ES-I3 (cell line): ENCODE data around the gene SLAMF8.

Experiments used
- H3K36me3 ChIP-seq: 2 replicates; pipeline ENCODE4 v1.6.1; 2013; ENCODE audit warnings: mild to moderate bottlenecking, low read length, control low read depth, moderate library complexity; ENCODE audit not compliant: insufficient read depth
- H3K4me1 ChIP-seq: 2 replicates; pipeline ENCODE4 v1.6.1; 2013; ENCODE audit warnings: mild to moderate bottlenecking, control low read depth, low read length; ENCODE audit not compliant: insufficient read depth
- H3K9ac ChIP-seq: 2 replicates; pipeline ENCODE4 v1.6.1; 2013; ENCODE audit warnings: low read depth, mild to moderate bottlenecking, low read length, moderate library complexity
- H3K9me3 ChIP-seq: 2 replicates; pipeline ENCODE4 v1.6.1; 2013; ENCODE audit warnings: mild to moderate bottlenecking, low read length, moderate library complexity; ENCODE audit not compliant: control insufficient read depth, insufficient read depth

The SLAMF8 gene

DNA sequence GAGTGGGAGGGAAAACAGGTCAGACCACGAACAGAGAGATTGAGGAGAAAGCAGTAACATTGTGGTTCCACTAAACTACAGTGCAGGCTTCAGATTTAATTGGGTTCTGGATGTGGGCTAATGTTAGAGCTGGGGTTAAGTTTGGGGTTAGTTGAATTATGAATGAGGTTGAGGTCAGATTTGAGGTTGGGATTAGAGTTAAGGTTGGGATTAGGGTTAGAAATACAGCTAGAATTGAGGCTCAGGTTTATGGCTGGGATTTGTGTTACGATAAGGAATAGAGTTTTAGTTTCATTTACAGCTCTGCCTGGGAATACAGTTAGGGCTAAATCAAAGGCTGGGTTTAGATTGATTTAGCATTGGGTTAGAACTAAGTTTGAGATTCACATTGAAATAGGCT lies 37.6 kb downstream of the SLAMF8 start:
- Histone ChIP-seq H3K9me3 (no peaks in the 10 kb centered on the region), H3K36me3 (no peaks in the 10 kb centered on the region), H3K9ac (no peak overlapping the region), H3K4me1 (peaks cover 10% of the 10 kb centered on the region)

DNA sequence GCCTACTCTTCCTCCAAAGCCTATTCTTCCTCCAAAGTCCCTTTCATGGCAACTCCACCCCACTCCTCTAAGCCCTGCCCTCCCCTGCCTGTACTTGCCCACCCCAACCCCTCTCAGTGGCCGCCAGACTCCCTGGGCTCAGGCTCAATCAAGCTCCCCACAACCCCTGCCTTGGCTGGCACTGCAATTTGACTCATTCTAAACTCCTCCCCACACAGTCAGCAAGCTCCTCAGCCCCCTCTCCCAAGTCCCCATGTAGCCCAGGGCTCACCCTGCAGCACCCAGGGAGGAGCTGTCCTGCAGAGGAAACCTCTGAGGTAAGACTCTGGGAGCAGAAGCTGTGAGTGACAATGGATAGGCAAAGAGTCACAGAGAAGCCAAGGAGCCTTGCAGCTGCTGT lies 39.4 kb downstream of the SLAMF8 start:
- Histone ChIP-seq H3K4me1 (peaks cover 13% of the 10 kb centered on the region), H3K36me3 (no peaks in the 10 kb centered on the region), H3K9me3 (no peaks in the 10 kb centered on the region), H3K9ac (no peak overlapping the region)

DNA sequence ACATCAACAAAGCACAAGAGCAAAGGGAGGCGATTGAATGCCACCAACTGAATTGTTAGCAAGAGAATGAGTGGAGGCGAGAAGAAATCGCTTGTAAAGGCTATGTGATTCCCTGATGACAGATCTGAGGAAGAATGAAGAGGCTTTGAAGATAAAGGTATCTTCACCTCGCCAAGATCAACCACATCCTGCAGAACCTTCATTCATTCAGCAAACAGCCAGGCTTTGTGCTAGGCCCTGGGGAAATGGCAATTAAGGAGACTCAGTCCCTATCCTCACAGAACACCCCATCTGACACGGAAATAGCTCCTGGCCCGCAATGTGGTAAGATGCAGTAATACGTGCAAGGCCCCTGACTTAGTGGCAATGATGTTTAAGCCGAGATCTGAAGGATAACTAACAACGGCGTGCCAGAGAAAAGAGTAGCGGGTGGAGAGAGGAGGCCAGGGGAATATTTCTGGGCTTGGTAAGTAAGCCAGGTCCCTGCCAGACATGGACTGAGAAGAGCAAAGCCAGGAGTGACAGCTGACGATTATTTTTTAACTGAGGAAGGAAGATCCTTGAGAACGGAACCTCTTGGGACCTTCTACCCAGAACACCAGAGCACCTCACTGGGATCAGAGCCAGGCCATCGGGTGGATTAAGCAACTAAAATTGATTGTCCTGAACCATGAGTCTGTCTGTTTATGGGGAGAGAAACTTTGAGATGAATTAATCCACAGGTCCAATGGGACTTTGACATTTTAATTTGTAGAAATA lies 40.4 kb downstream of the SLAMF8 start:
- no peak overlapping the region for H3K9ac ChIP-seq

DNA sequence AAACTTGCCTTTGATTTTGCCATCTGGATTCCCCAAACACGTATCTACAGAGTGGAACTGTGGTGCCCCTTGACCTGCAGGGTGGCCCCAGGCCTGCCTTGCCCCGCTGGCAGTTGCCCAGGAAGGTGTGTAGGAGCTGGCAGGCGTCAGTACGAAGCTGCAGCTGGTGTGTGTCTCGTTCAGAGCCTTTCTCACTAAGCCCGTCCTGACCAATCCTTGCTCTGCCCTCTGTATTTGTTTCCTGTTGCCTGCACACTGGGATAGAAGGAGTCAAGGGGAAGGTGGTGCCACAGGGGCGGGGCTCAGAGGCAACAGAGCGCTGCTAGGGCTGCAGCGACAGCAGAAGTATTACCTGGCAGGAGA lies 41.0 kb downstream of the SLAMF8 start:
- no peaks in the 10 kb centered on the region for H3K36me3 ChIP-seq
- H3K9me3 ChIP-seq = no peaks in the 10 kb centered on the region
- no peak overlapping the region for H3K9ac ChIP-seq
- peaks cover 14% of the 10 kb centered on the region for H3K4me1 ChIP-seq

More for the DNA sequence above, 40.4 kb downstream of the SLAMF8 start:
- peaks cover 13% of the 10 kb centered on the region for H3K4me1 ChIP-seq
- H3K9me3 ChIP-seq = no peaks in the 10 kb centered on the region
- H3K36me3 ChIP-seq = no peaks in the 10 kb centered on the region

DNA sequence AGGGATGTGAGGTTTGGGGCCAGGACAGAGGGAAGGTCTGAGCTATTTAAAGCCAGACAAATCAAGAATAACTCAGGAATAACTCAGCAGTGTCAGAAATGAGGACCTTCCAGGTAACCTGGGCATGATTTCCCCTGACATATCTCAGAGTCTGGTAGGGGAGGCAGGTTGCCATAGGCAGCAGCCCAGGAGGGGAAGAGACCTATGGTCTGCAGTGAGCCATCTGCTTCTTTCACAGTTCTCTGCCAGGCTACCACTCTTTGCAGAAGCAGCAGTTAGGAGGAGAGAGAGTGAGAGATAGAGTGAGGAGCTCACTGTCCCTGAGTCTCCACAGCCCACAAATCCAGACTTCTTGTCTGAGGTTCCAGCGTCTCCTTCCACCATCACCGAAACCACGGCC lies 42.1 kb downstream of the SLAMF8 start:
- Histone ChIP-seq H3K9me3 (no peaks in the 10 kb centered on the region), H3K4me1 (peaks cover 18% of the 10 kb centered on the region), H3K36me3 (no peaks in the 10 kb centered on the region), H3K9ac (no peak overlapping the region)

DNA sequence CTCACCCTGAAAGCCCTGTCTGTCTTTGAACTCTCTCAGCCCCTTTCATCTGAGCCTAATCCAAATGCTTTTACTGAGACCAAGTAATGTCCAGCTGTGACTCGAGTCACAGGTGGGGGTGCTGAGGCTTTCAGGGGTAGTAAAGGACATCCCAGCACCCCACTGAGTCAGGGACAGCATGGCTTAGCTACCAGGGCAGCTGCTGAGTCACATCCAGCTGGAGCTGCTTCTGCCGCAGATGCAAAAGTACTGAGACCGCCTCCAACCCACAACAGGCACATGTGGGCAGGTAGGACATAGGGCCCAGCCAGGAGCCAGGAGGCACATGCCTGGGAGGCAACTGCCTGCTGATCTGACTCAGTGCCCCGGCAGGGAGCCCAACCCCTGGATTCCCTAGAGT lies 42.5 kb downstream of the SLAMF8 start:
- Histone ChIP-seq H3K9ac (no peak overlapping the region), H3K9me3 (no peaks in the 10 kb centered on the region), H3K4me1 (peaks cover 18% of the 10 kb centered on the region), H3K36me3 (no peaks in the 10 kb centered on the region)

DNA sequence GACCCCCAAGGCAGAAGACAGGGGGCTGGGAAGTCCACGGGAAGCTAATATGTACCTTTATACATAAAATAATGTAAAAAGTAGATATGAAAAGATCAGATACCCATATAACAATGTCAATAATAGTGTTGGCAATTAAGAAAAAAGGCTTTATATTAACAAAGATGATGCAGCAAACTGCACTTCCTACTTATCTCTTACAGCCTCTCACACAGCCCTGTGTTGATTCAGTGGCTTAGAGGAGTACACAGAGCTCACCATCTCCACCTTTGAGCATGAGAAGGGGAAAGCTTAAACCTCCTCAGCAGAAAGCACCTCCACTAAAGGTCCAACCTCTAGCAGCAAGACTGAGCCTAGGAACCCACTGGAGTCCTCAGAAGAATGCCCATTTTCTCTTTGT lies 42.9 kb downstream of the SLAMF8 start:
- no peaks in the 10 kb centered on the region for H3K36me3 ChIP-seq
- no peak overlapping the region for H3K9ac ChIP-seq
- H3K4me1 ChIP-seq = peaks cover 18% of the 10 kb centered on the region
- no peaks in the 10 kb centered on the region for H3K9me3 ChIP-seq

DNA sequence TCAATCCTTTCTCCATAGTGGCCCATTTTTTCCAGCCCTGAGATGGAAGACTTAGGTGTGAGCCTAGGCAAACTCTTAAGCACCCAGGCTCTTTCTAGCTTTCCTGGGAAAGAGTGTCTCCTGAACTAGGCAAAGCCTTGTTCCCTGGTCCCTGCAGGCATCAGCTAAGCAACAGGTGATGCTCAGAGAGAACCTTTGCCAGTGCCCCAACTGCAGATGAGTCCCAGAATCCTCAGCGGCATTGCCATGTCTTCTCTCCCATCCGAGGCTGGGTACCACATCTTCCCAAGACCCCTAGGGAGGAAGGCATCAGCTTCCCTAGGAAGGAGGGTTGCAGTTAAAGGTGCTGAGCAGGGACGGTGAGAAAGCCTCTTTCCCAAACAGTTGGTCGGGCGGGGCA lies 44.0 kb downstream of the SLAMF8 start:
- peaks cover 18% of the 10 kb centered on the region for H3K4me1 ChIP-seq
- no peaks in the 10 kb centered on the region for H3K9me3 ChIP-seq
- H3K9ac ChIP-seq = no peak overlapping the region
- no peaks in the 10 kb centered on the region for H3K36me3 ChIP-seq

DNA sequence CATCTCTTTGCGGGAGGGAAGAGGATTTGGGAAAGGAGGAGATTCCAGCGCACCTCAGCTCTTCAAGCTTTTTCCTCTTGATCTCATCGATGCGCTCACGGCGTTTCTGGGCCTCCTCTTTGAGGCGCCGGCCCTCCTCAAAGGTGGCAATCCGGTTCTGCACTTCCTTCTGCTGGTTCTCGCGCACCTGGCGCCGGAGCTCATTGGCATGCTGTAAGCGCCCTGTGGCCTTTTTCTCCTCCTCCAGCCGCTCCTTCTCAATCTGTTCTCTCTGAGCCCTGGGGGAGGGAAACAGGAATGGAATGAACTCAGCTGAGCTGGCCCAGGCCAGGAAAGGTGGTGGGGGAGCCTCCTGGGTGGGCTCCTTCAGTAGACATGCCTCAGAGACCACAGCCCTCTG lies 46.2 kb downstream of the SLAMF8 start:
- no peaks in the 10 kb centered on the region for H3K36me3 ChIP-seq
- no peak overlapping the region for H3K9ac ChIP-seq
- H3K9me3 ChIP-seq = no peaks in the 10 kb centered on the region
- H3K4me1 ChIP-seq = peaks cover 18% of the 10 kb centered on the region

DNA sequence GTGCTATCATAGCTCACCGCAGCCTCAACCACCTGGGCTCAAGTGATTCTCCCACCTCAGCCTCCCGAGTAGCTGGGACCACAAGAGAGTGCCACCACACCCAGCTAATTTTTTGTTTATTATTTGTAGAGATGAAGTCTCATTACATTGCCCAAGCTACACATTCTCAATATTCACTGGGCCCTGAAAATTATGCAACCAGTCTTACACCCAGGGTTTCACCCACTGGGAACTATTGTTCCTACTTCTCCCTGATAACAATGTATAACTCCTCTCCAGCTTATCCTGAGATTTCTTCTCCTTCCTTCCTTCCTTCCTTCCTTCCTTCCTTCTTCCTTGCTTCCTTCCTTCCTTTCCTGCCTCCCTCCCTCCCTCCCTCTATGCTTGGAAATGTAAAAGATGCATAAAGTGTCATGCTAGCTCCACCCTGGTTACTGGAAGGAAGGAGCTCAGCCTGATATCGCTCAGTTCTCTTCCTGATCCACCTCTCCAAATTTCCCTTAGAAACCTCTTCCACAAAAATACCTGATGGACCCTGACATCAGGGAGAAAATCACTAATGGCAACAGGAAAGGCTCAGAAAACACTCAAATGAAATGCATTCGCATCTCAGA lies 47.0 kb downstream of the SLAMF8 start:
- H3K9ac ChIP-seq = no peak overlapping the region
- H3K9me3 ChIP-seq = no peaks in the 10 kb centered on the region
- H3K4me1 ChIP-seq = peaks cover 15% of the 10 kb centered on the region
- H3K36me3 ChIP-seq = no peaks in the 10 kb centered on the region

DNA sequence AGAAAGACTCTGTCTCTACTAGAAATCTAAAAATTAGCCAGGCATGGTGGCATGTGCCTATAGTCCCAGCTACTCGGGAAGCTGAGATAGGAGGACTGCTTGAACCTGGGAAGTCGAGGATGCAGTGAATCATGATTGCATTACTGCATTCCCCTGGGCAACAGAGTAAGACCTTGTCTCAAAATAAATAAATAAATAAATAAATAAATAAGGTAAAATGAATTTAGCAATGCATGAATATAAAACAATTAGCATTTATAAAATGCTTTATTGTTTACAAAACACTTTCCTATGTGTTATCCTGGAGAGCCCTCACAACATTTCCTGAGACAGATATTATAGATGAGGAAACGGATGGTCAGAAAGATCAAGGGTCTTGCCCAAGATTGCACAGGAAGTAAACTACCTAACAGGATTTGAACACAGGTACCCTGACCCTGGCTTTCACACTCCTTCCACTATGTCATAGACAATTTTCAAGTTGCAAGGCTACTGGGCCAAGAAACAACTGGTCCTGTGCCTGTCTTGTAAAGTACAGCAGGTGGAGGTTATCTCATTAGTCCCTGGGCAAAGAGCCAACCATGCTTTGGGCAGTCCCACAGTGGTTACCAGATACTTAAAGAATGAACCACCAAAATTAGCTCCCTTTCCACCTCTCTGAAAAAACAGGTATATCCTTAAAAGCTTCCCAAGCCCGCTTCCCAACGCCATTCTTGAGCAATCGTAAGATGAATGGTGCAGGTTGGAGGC lies 51.2 kb downstream of the SLAMF8 start:
- Histone ChIP-seq H3K9ac (no peak overlapping the region), H3K4me1 (peaks cover 15% of the 10 kb centered on the region), H3K9me3 (no peaks in the 10 kb centered on the region), H3K36me3 (no peaks in the 10 kb centered on the region)

DNA sequence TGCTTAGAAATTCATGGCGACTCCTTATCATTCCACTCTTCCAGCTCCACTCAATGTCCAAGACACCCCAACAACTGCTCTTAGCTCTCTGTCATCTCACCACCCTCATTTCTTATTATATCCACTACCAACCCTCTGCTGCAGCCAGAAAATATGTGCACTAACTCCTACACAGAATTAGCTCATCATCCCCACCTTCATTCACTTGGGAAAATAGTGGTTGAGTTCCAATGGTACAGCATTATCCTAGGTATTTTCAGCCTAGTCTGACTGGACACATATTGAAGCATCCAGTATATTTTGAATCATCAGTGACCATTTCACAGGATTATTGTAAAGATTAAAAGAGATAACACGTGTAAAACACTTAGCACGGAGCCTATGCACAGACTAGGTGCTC lies 52.5 kb downstream of the SLAMF8 start:
- Histone ChIP-seq H3K9me3 (no peaks in the 10 kb centered on the region), H3K4me1 (peaks cover 14% of the 10 kb centered on the region), H3K9ac (no peak overlapping the region), H3K36me3 (no peaks in the 10 kb centered on the region)

DNA sequence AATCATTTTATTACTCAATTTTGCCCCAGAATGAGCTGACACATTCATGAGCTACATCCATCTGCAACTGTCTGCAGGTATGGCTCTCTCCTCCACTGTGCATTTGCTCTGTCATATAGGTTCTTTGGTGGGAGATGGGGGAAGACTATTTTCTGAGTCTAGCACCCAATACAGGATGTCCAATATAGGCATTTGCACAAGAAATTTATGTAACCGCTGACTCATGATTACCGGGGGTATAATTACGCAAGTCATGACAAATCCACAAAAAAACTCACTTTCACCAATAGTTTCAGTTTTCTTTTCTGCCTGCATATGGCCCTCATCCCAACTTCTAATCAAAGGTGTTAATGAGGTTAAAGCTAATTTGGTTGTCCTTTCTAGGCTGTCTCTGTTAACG lies 53.3 kb downstream of the SLAMF8 start:
- no peaks in the 10 kb centered on the region for H3K9me3 ChIP-seq
- no peak overlapping the region for H3K9ac ChIP-seq
- no peaks in the 10 kb centered on the region for H3K36me3 ChIP-seq
- H3K4me1 ChIP-seq = peaks cover 14% of the 10 kb centered on the region

DNA sequence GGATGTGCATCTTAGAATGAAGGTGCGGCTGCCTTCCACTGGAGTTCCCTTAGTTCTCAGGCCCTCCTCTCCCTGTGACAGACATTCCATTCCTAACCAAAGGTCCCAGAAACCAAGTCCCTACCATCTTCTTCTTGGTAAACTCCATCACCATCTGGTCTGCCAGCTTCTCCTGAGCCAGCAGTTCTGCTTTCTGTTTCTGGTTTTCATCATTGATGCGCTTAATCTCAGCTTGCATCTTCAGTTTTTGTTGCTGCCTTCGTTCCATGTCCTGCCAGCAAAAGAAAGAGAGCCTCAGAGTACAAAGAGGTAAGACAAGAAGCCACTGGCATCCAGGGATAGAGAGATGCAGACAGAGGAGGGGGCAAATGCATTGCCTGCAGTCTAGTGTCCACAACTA lies 53.8 kb downstream of the SLAMF8 start:
- H3K4me1 ChIP-seq = peaks cover 14% of the 10 kb centered on the region
- H3K36me3 ChIP-seq = no peaks in the 10 kb centered on the region
- no peaks in the 10 kb centered on the region for H3K9me3 ChIP-seq
- H3K9ac ChIP-seq = no peak overlapping the region
